ENCODE data around the gene TNFRSF8.

TNFRSF8 gene

GRCh38 chr1:12167493-12168429 is 104.7 kb downstream of the TNFRSF8 start:
- H3K4me3 ChIP-seq (ENCODE audit: control insufficient read depth, low read depth, low read length): peak overlapping the region; percentile 50
- DNase-seq (ENCODE audit: low read depth): no peak
- TF ChIP-seq CTCF (IDR thresholded peaks at IDR 0.05; ENCODE audit: control insufficient read depth, insufficient read depth, low read depth, low read length, missing control alignments): no peak

- DNase-seq (ENCODE audit: low read depth): no peak
- no peak for TF ChIP-seq CTCF (IDR thresholded peaks at IDR 0.05; ENCODE audit: control insufficient read depth, insufficient read depth, low read depth, low read length, missing control alignments)
- no peak overlapping the region for H3K4me3 ChIP-seq (ENCODE audit: control insufficient read depth, low read depth, low read length)
Observed at GRCh38 chr1:12168451-12169160, 105.5 kb downstream of the TNFRSF8 start.

GRCh38 chr1:12169442-12170135 is 106.5 kb downstream of the TNFRSF8 start:
- DNase-seq (ENCODE audit: low read depth): no peak
- H3K4me3 ChIP-seq (ENCODE audit: control insufficient read depth, low read depth, low read length): no peak overlapping the region
- no peak for TF ChIP-seq CTCF (IDR thresholded peaks at IDR 0.05; ENCODE audit: control insufficient read depth, insufficient read depth, low read depth, low read length, missing control alignments)

GRCh38 chr1:12170263-12170671 is 107.2 kb downstream of the TNFRSF8 start:
- TF ChIP-seq CTCF (IDR thresholded peaks at IDR 0.05; ENCODE audit: control insufficient read depth, insufficient read depth, low read depth, low read length, missing control alignments): no peak
- H3K4me3 ChIP-seq (ENCODE audit: control insufficient read depth, low read depth, low read length): no peak overlapping the region
- no peak for DNase-seq (ENCODE audit: low read depth)

- DNase-seq (ENCODE audit: low read depth): no peak
- TF ChIP-seq CTCF (IDR thresholded peaks at IDR 0.05; ENCODE audit: control insufficient read depth, insufficient read depth, low read depth, low read length, missing control alignments): no peak
- H3K4me3 ChIP-seq (ENCODE audit: control insufficient read depth, low read depth, low read length): no peak overlapping the region
Observed at GRCh38 chr1:12171206-12172041, 108.3 kb downstream of the TNFRSF8 start.

Data from AG09309 (cell line).